ENCODE data around the gene KAZN. TPM values are rescaled to one million over a fixed set of nuclear protein-coding genes. Genes with fewer than 3 reads are reported as not detected.

Gene KAZN
- total and polyA plus RNA-seq, 2 of the 8 experiments (the other 6 are each of a cell fraction or from before 2014, with no cell fraction given): 3.7 to 11.8 TPM

DNA sequence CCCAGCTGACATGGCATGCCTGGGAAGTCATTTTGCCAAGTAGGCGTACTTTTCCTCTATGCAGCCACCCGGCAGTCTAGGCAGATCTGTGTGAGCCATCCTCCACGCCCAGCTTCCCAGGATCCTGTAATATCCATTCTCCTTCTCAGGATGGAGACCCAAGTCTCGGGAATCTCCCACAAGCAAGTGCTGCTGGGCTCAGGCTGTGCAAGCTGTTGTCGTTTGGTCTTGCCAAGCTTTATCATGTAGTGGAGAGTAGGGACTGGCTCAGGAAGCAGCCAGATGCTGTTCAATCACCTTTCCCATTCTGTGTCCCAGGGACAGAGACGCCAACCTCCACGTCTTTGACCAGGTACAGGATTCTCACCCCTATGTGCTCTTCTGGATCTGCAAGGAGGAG lies 363.9 kb downstream of the KAZN start:
- no peak overlapping the region for H4K5ac ChIP-seq (ENCODE audit: insufficient read length, low read depth, low read length)
- H3K79me2 ChIP-seq (ENCODE audit: control insufficient read depth in 1 of 2, insufficient read depth in 2 of 2, low read length in 2 of 2): no peaks in the 10 kb centered on the region
- H4K8ac ChIP-seq (ENCODE audit: extremely low read depth, insufficient read depth, low read length): no peak overlapping the region
- peaks cover 0 to 3% (median 0%) of the 10 kb centered on the region in 4 experiments; a peak in 2 of 7 replicates for H3K4me1 ChIP-seq (replicated peaks in 1 of 4; ENCODE audit: control insufficient read depth in 3 of 4, insufficient read depth in 4 of 4, low read length in 3 of 4)
- H3K4ac ChIP-seq (replicated peaks; ENCODE audit: insufficient read length, low read depth, low read length): no peak overlapping the region
- 0 out of 2 replicates have a peak, but pooled peaks cover 3% of the 10 kb centered on the region for H3K79me1 ChIP-seq (ENCODE audit: low read depth, low read length)
- no peak overlapping the region for H3K9ac ChIP-seq (replicated peaks in 1 of 4; ENCODE audit: extremely low read depth in 1 of 4, low read depth in 3 of 4, low read length in 3 of 4)
- no peak overlapping the region for H2BK15ac ChIP-seq (ENCODE audit: low read length)
- no peak overlapping the region for H3K14ac ChIP-seq (ENCODE audit: insufficient read length)
- no peak overlapping the region for H3K4me2 ChIP-seq (ENCODE audit: insufficient read depth in 1 of 2, low read depth in 2 of 2, low read length in 2 of 2)
- no peaks in the 10 kb centered on the region; a peak in 1 of 8 replicates for H3K36me3 ChIP-seq (ENCODE audit: control insufficient read depth in 2 of 4, insufficient read depth in 4 of 4, low read length in 3 of 4)
- peaks cover 0 to 6% of the 10 kb centered on the region in 2 experiments for H4K20me1 ChIP-seq (replicated peaks in 1 of 2; ENCODE audit: control insufficient read depth in 1 of 2, insufficient read depth in 2 of 2, low read length in 2 of 2)
- no peak overlapping the region for H2AFZ ChIP-seq (ENCODE audit: low read length)
- H3K18ac ChIP-seq (ENCODE audit: extremely low read depth, low read length): no peak overlapping the region
- no peak overlapping the region for H2AK5ac ChIP-seq (ENCODE audit: low read depth, low read length)
- POLR2A ChIA-PET (ENCODE audit: partially characterized antibody): interaction anchor here (0.8 to 1.0 kb wide), 3 partner anchors 10 to 34 kb away, joined by 3 to 5 read pairs (median 3); no protein-coding TSS in a partner anchor
- no peak overlapping the region for H3K4me3 ChIP-seq (ENCODE audit: extremely low read depth in 1 of 4, insufficient read depth in 2 of 4, low read depth in 3 of 4, low read length in 4 of 4)
- WGBS, 2 experiments (ENCODE audit: extremely low coverage in 1 of 2, insufficient coverage in 1 of 2, insufficient read length in 1 of 2, insufficient replicate concordance in 2 of 2, low coverage in 1 of 2, low lambda C conversion rate in 2 of 2, missing lambda C conversion rate in 1 of 2): 93% methylated on average over 7 of the region's 7 CpGs; no CpG with 5 or more reads in 1 of the 2 experiments
- no peak overlapping the region for H2BK120ac ChIP-seq (replicated peaks; ENCODE audit: low read depth, low read length)
- no peaks in the 10 kb centered on the region for H3K9me3 ChIP-seq (ENCODE audit: insufficient read depth in 2 of 2, low read depth in 1 of 2, low read length in 1 of 2)
- no peak for FAIRE-seq
- no peak overlapping the region for H2BK5ac ChIP-seq (ENCODE audit: low read depth, low read length)
- DNase-seq (ENCODE audit: low read depth in 1 of 2, low spot score in 2 of 2): no peak
- no peak for TF ChIP-seq EGR1 (IDR thresholded peaks at IDR 0.05; ENCODE audit: borderline replicate concordance, low read depth, low read length)
- TF ChIP-seq RBBP5 (IDR thresholded peaks at IDR 0.05; ENCODE audit: borderline replicate concordance, low read depth, low read length): no peak
- no peak for TF ChIP-seq GTF2F1 (IDR thresholded peaks at IDR 0.05; ENCODE audit: borderline replicate concordance, low read depth, low read length)
- TF ChIP-seq SP4 (IDR thresholded peaks at IDR 0.05; ENCODE audit: low read length): no peak
- H4K91ac ChIP-seq (replicated peaks; ENCODE audit: insufficient read length, low read length): no peak overlapping the region
- H2BK12ac ChIP-seq (ENCODE audit: low read depth, low read length): no peak overlapping the region
- H3K27ac ChIP-seq (ENCODE audit: low read depth, low read length): no peak overlapping the region
- no peaks in the 10 kb centered on the region for H3K27me3 ChIP-seq (replicated peaks in 1 of 4; ENCODE audit: control insufficient read depth in 3 of 4, extremely low read depth in 1 of 4, insufficient read depth in 3 of 4, low read length in 3 of 4)
- CTCF ChIA-PET (ENCODE audit: partially characterized antibody): interaction anchor here (0.9 to 4.2 kb wide), 6 partner anchors 13 to 134 kb away, joined by 3 to 17 read pairs (median 4); no protein-coding TSS in a partner anchor
- H3K23ac ChIP-seq (ENCODE audit: insufficient read length): no peak overlapping the region
- no peak overlapping the region for H3K56ac ChIP-seq (replicated peaks; ENCODE audit: insufficient read length, low read depth, low read length)
- no peak overlapping the region for H2BK20ac ChIP-seq (ENCODE audit: low read length)
- no peaks in the 10 kb centered on the region for H3K23me2 ChIP-seq (ENCODE audit: low read depth, low read length)
